Measurements from ENCODE around the gene SH2D6.
"Not testable (repeated sequence)": the region's sequence is repeated elsewhere in the genome, so short reads cannot be mapped to it uniquely, and the experiment has no call there.

SH2D6 gene

DNA sequence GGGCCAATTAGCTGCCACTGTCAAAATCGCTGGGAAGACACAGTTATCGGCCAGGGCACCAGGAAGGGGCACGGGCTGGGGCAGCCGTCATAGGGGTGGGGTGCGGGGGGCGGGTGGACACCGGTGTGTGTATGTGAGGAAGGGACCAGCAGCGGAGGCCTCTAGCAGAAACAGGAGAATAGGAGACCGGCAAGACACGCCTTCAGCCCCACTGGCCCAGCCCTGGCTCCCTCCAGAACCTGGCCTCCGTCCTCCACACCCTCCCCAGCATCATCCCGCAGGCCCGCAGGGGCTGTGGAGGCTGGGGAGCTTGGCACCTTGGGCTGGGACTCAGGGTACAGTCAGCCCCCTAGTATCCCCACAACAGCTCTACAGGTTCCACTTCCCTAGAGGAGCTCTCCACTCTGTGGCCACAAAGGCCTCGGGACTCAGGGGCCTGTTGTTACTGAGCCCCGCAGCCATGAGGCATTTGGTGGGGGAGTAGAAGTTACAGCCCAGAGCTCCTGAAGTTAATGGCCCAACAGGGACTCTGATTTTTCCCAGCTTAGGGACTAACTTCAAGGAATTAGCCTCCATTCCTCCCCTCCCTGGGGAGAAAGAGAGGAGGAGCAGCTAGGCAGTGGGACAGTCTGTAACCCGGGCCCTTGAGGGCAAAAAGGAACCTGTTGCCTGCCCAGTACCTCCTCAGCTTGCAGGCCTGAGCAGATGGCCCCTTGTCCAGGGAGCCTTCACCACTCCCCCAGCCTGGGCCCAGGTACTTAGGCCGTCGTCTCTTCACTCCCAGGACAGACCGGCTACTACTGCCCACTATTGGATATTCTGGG lies 19.9 kb downstream of the SH2D6 start:
- no peaks in the 10 kb centered on the region for H3K27me3 Mint-ChIP-seq
- peaks cover 28% of the 10 kb centered on the region for H3K4me1 Mint-ChIP-seq (ENCODE audit: low read depth)
- peak overlapping the region; percentile 85 for H3K4me3 Mint-ChIP-seq
- H3K36me3 Mint-ChIP-seq (ENCODE audit: low read depth): no peaks in the 10 kb centered on the region
- peak overlapping the region; percentile 94 for H3K27ac Mint-ChIP-seq
- H3K9me3 Mint-ChIP-seq: no peaks in the 10 kb centered on the region

- Mint-ChIP-seq H3K36me3 (ENCODE audit: low read depth) (no peaks in the 10 kb centered on the region), H3K27ac (peak overlapping the region; percentile 89), H3K9me3 (no peaks in the 10 kb centered on the region), H3K27me3 (no peaks in the 10 kb centered on the region), H3K4me1 (ENCODE audit: low read depth) (peaks cover 28% of the 10 kb centered on the region), H3K4me3 (peak overlapping the region; percentile 77)
These were observed 20.5 kb downstream of the SH2D6 start for GRCh38 chr2:85439025-85439472.

DNA sequence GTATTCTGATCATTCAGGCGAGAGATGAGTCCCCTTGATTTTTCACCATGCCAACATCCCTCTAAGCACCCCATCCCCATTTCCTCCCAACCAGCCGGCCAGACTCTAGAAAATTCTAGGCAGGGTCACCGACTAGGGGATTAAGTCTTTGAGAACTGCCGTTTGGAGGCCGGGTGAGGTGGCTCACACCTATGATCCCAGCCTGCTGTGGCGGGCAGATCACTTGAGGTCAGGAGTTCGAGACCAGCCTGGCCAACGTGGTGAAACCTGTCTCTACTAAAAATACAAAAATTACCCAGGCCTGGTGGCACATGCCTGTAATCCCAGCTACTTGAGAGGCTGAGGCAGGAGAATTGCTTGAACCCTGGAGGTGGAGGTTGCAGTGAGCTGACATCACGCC lies 21.1 kb downstream of the SH2D6 start:
- not testable (repeated sequence) for H3K27me3 Mint-ChIP-seq; H3K36me3 Mint-ChIP-seq (ENCODE audit: low read depth); H3K9me3 Mint-ChIP-seq
- peak overlapping the region; percentile 89 for H3K27ac Mint-ChIP-seq
- H3K4me3 Mint-ChIP-seq: peak overlapping the region; percentile 77
- H3K4me1 Mint-ChIP-seq (ENCODE audit: low read depth): peaks cover 28% of the 10 kb centered on the region

GRCh38 chr2:85439986-85440385 lies 21.5 kb downstream of the SH2D6 start:
- H3K27ac Mint-ChIP-seq: peak overlapping the region; percentile 89
- H3K4me1 Mint-ChIP-seq (ENCODE audit: low read depth): peaks cover 28% of the 10 kb centered on the region
- peak overlapping the region; percentile 77 for H3K4me3 Mint-ChIP-seq
- H3K36me3 Mint-ChIP-seq (ENCODE audit: low read depth): no peaks in the 10 kb centered on the region
- H3K9me3 Mint-ChIP-seq: no peaks in the 10 kb centered on the region
- no peaks in the 10 kb centered on the region for H3K27me3 Mint-ChIP-seq

DNA sequence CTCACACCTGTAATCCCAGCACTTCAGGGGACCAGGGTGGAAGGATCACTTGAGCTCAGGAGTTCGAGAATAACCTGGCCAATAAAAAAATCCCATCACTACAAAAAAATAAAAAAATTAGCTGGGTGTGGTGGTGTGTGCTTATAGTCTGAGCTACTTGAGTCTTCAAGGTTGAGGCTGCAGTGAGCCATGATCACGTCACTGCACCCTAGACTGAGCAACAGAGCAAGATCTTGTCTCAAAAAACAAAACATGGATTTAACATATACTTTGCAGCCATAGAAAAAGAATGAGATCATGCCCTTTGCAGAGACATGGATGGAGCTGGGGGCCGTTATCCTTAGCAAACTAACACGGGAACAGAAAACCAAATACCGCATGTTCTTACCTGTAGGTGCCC lies 22.2 kb downstream of the SH2D6 start:
- H3K27me3 Mint-ChIP-seq: no peaks in the 10 kb centered on the region
- H3K4me1 Mint-ChIP-seq (ENCODE audit: low read depth): peaks cover 28% of the 10 kb centered on the region
- H3K9me3 Mint-ChIP-seq: no peaks in the 10 kb centered on the region
- no peaks in the 10 kb centered on the region for H3K36me3 Mint-ChIP-seq (ENCODE audit: low read depth)
- H3K27ac Mint-ChIP-seq: no peak overlapping the region
- H3K4me3 Mint-ChIP-seq: no peak overlapping the region

GRCh38 chr2:85441864-85442263 lies 23.4 kb downstream of the SH2D6 start:
- no peaks in the 10 kb centered on the region for H3K36me3 Mint-ChIP-seq (ENCODE audit: low read depth)
- no peak overlapping the region for H3K4me3 Mint-ChIP-seq
- H3K27ac Mint-ChIP-seq: no peak overlapping the region
- H3K27me3 Mint-ChIP-seq: no peaks in the 10 kb centered on the region
- peaks cover 28% of the 10 kb centered on the region for H3K4me1 Mint-ChIP-seq (ENCODE audit: low read depth)
- no peaks in the 10 kb centered on the region for H3K9me3 Mint-ChIP-seq

- Mint-ChIP-seq H3K4me1 (ENCODE audit: low read depth) (peaks cover 4% of the 10 kb centered on the region), H3K27ac (no peak overlapping the region), H3K9me3 (no peaks in the 10 kb centered on the region), H3K27me3 (no peaks in the 10 kb centered on the region), H3K36me3 (ENCODE audit: low read depth) (no peaks in the 10 kb centered on the region), H3K4me3 (no peak overlapping the region)
These were observed 26.2 kb downstream of the SH2D6 start for GRCh38 chr2:85444629-85445172.

- Mint-ChIP-seq H3K4me1 (ENCODE audit: low read depth) (no peaks in the 10 kb centered on the region), H3K27ac (no peak overlapping the region), H3K9me3 (no peaks in the 10 kb centered on the region), H3K36me3 (ENCODE audit: low read depth) (no peaks in the 10 kb centered on the region), H3K4me3 (no peak overlapping the region), H3K27me3 (no peaks in the 10 kb centered on the region)
These were observed 27.1 kb downstream of the SH2D6 start for GRCh38 chr2:85445316-85446295.

- Mint-ChIP-seq H3K27ac (no peak overlapping the region), H3K27me3 (no peaks in the 10 kb centered on the region), H3K4me3 (no peak overlapping the region), H3K36me3 (ENCODE audit: low read depth) (no peaks in the 10 kb centered on the region), H3K9me3 (no peaks in the 10 kb centered on the region), H3K4me1 (ENCODE audit: low read depth) (no peaks in the 10 kb centered on the region)
These were observed 28.0 kb downstream of the SH2D6 start for GRCh38 chr2:85446296-85447221.

DNA sequence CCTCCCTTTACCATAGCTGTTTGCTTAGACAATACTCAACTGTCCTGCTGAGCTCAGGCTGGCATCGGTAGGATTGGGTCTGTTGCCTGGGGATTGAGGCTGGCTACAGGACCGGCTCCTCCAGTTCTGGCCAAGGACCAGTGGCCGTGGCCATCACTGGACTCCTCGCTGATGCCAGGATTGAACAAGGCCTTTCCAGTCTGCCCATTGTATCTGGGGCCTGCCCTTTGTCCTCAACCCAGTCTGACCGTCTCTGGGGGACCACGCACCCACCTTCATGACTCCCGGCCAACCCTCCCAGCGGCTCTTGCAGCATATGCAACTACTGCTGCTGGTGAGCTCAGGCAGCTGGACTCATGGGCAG lies 28.7 kb downstream of the SH2D6 start:
- Mint-ChIP-seq H3K4me1 (ENCODE audit: low read depth) (no peaks in the 10 kb centered on the region), H3K27ac (no peak overlapping the region), H3K4me3 (no peak overlapping the region), H3K36me3 (ENCODE audit: low read depth) (no peaks in the 10 kb centered on the region), H3K9me3 (no peaks in the 10 kb centered on the region), H3K27me3 (no peaks in the 10 kb centered on the region)

DNA sequence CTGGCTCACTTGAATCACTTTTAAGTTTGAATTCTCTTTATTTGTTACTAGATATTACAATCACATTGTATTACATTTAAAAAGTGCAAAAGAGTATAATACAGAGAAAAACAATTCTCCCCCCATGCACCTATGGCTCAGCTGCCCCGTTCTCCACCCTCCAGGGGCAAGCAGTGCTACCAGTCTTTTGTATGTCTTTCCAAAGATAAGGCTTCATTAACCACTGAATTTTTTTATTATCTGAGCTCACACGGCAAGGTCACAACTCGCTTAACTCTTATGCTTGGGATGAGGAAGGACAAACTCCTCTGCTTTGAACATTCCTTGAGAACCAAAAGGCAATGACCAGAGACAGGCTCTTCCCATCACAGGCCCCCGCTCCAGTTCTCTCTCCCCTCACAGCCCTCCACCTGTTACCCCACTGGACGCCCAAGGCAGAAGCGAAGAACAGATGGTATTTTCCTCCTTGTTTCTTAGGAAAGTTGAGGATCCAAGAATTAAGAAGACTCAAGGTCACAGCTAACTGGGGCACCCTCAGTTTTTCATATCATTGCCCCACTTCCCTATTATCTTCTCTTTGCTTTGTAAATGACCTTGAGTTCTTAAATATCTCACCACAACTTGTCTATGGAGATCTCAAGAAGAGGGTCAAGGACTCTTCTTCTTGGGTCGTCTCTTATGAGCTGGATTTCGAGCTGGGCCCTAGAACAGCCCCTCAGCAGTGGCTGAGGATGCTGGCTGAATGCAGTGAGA lies 30.1 kb downstream of the SH2D6 start:
- Mint-ChIP-seq H3K4me1 (ENCODE audit: low read depth) (no peaks in the 10 kb centered on the region), H3K27ac (no peak overlapping the region), H3K36me3 (ENCODE audit: low read depth) (no peaks in the 10 kb centered on the region), H3K4me3 (no peak overlapping the region), H3K9me3 (no peaks in the 10 kb centered on the region), H3K27me3 (no peaks in the 10 kb centered on the region)

GRCh38 chr2:85449214-85449588 lies 30.7 kb downstream of the SH2D6 start:
- Mint-ChIP-seq H3K36me3 (ENCODE audit: low read depth) (no peaks in the 10 kb centered on the region), H3K4me1 (ENCODE audit: low read depth) (no peaks in the 10 kb centered on the region), H3K4me3 (no peak overlapping the region), H3K27ac (no peak overlapping the region), H3K9me3 (no peaks in the 10 kb centered on the region), H3K27me3 (no peaks in the 10 kb centered on the region)

GRCh38 chr2:85452237-85452636 lies 33.7 kb downstream of the SH2D6 start:
- H3K4me1 Mint-ChIP-seq (ENCODE audit: low read depth): no peaks in the 10 kb centered on the region
- H3K4me3 Mint-ChIP-seq: no peak overlapping the region
- H3K27ac Mint-ChIP-seq: no peak overlapping the region
- H3K36me3 Mint-ChIP-seq (ENCODE audit: low read depth): no peaks in the 10 kb centered on the region
- no peaks in the 10 kb centered on the region for H3K9me3 Mint-ChIP-seq
- H3K27me3 Mint-ChIP-seq: no peaks in the 10 kb centered on the region

DNA sequence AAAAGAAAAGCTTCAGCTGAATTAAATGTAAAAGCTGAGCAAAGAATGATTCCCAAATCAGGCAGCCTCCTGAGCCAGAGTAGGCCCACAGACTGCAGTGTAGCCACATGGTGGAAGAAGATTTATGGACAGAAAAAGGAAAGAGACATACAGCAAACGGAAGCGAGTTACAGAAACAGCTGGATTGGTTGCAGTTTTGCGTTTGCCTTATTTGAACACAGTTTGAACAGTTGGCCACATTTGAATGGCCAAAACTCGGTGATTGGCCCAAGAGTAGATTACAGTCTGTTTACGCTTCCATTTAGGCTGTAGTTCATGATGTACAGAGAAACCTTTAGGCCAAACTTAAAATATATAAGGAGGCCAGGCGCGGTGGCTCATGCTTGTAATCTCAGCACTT lies 35.1 kb downstream of the SH2D6 start:
- no peaks in the 10 kb centered on the region for H3K9me3 Mint-ChIP-seq
- H3K4me3 Mint-ChIP-seq: no peak overlapping the region
- no peak overlapping the region for H3K27ac Mint-ChIP-seq
- no peaks in the 10 kb centered on the region for H3K36me3 Mint-ChIP-seq (ENCODE audit: low read depth)
- H3K27me3 Mint-ChIP-seq: no peaks in the 10 kb centered on the region
- H3K4me1 Mint-ChIP-seq (ENCODE audit: low read depth): no peaks in the 10 kb centered on the region

Measured in stimulated activated naive CD8-positive, alpha-beta T cell treated with anti-CD3 and anti-CD28 coated beads, Interleukin-15, Interleukin-2, amounts not matched to agents 100 ng/mL and 50 ng/mL, for 24 hours (primary cell).